BJ (cell line): ENCODE results near the gene HDAC11. TPM values are rescaled to one million over a fixed set of nuclear protein-coding genes. Genes with fewer than 3 reads are reported as not detected.

Source experiments
- CTCF ChIA-PET: fragments of 350-600 bp; formaldehyde crosslinking; extraction: SDS; loops from one replicate; lab custom pipeline; 2021; ENCODE audit warnings: antibody characterized with exemption, inconsistent platforms; lab: Yijun Ruan, JAX
- POLR2A ChIA-PET: fragments of 300-600 bp; sonication (Branson Sonifier 250); formaldehyde crosslinking; extraction: SDS; loops from one replicate; lab custom pipeline; 2021; ENCODE audit warnings: antibody characterized with exemption; lab: Charles Lee
- DNase-seq: peaks from one replicate; pipeline ENCODE4 v3.0.0-alpha.2; 2011; ENCODE audit warnings: low read depth
- H3K27me3 ChIP-seq: 2 replicates; pipeline ENCODE4 v1.6.0; 2011; ENCODE audit warnings: low read length; ENCODE audit not compliant: control insufficient read depth, insufficient read depth
- H3K36me3 ChIP-seq: 2 replicates; pipeline ENCODE4 v1.5.1; 2011; ENCODE audit warnings: low read length; ENCODE audit not compliant: control insufficient read depth, insufficient read depth
- H3K4me3 ChIP-seq: 2 replicates; pipeline ENCODE4 v1.5.1; 2011; ENCODE audit warnings: low read depth, mild to moderate bottlenecking, control low read depth, low read length
- CTCF ChIP-seq: IDR thresholded peaks from 2 replicates; pipeline ENCODE4 v1.5.1; 2011; ENCODE audit warnings: low read depth, mild to moderate bottlenecking, control low read depth, inconsistent platforms, low read length, moderate library complexity; ENCODE audit not compliant: insufficient read depth
- polyA plus RNA-seq: library from polyadenylated mRNA; depleted of rRNA; stranded (reverse); fragments of >200 nt; gene quantifications from 2 replicates; pipeline ENCODE4 v1.2.3, GENCODE V29; 2011

The HDAC11 gene
- polyA plus RNA-seq, 1 experiment, result 16.0 TPM

GRCh38 chr3:13513913-13514517 lies 33.9 kb downstream of the HDAC11 start:
- TF ChIP-seq CTCF, result no peak
- POLR2A ChIA-PET, result interaction anchor here (0.6 kb wide), 1 partner anchor 356 kb away, joined by 3 read pairs; no protein-coding TSS in a partner anchor
- no peaks in the 10 kb centered on the region for H3K36me3 ChIP-seq
- H3K27me3 ChIP-seq, result no peaks in the 10 kb centered on the region
- no peak overlapping the region for H3K4me3 ChIP-seq
- CTCF ChIA-PET, result interaction anchor here (1.0 to 8.5 kb wide), 8 partner anchors 11 to 1034 kb away, joined by 3 to 46 read pairs (median 4); no protein-coding TSS in a partner anchor
- DNase-seq, result no peak

- Histone ChIP-seq H3K27me3 (no peaks in the 10 kb centered on the region), H3K36me3 (no peaks in the 10 kb centered on the region), H3K4me3 (no peak overlapping the region)
- no peak for DNase-seq
- ChIA-PET POLR2A (interaction anchor here (0.6 kb wide), 1 partner anchor 357 kb away, joined by 3 read pairs; no protein-coding TSS in a partner anchor), CTCF (interaction anchor here (1.0 to 8.5 kb wide), 6 partner anchors 10 to 1033 kb away, joined by 3 to 46 read pairs (median 4); no protein-coding TSS in a partner anchor)
- no peak for TF ChIP-seq CTCF
Observed at GRCh38 chr3:13514639-13515435, 34.7 kb downstream of the HDAC11 start.

- no peak for DNase-seq
- TF ChIP-seq CTCF, result no peak
- no peak overlapping the region for H3K4me3 ChIP-seq
- ChIA-PET POLR2A (no interaction called here), CTCF (interaction anchor here (0.9 to 1.8 kb wide), 4 partner anchors 10 to 133 kb away, joined by 3 to 4 read pairs (median 4); no protein-coding TSS in a partner anchor)
- H3K27me3 ChIP-seq, result no peaks in the 10 kb centered on the region
- H3K36me3 ChIP-seq, result no peaks in the 10 kb centered on the region
Observed at GRCh38 chr3:13515786-13516759, 36.0 kb downstream of the HDAC11 start.

- POLR2A ChIA-PET, result no interaction called here
- Histone ChIP-seq H3K4me3 (no peak overlapping the region), H3K27me3 (no peaks in the 10 kb centered on the region), H3K36me3 (no peaks in the 10 kb centered on the region)
- CTCF ChIA-PET, result interaction anchor here (0.9 to 1.1 kb wide), 2 partner anchors 9 to 133 kb away, joined by 3 to 4 read pairs; no protein-coding TSS in a partner anchor
- no peak for TF ChIP-seq CTCF
- no peak for DNase-seq
Observed at GRCh38 chr3:13516760-13517135, 36.6 kb downstream of the HDAC11 start.
